ENCODE data around the gene ANKRD28. TPM values are rescaled to one million over a fixed set of nuclear protein-coding genes. Genes with fewer than 3 reads are reported as not detected.

The ANKRD28 gene
- total and polyA plus RNA-seq, 2 of the 4 experiments (the other 2 are of a cell fraction) = 52.6 to 211 TPM

DNA sequence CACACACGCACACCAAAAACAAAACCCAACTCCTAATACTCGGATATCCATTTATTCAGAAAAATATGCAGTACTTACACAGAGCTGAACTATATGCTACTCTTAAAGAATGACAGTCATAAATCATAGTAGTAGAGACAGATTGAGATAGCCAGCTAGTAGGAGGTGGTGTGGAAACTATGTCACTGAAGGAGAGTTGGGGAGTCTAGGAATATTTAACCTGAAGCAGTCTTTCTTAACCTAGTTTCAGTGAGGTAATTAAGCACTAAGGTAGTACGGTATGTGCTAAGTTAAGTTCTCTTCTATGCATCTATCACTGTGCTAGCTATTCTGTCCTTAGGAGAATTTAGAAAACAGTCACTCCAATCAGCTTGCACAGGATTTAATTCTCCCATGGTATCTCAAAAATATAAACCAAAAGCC is 54.2 kb downstream of the ANKRD28 start:
- DNase-seq = no peak
- H3K9me3 ChIP-seq (ENCODE audit: control insufficient read depth, insufficient read depth, low read length) = peaks cover 3% of the 10 kb centered on the region
- H3K36me3 ChIP-seq (ENCODE audit: control insufficient read depth, insufficient read depth, low read length) = peaks cover 6% of the 10 kb centered on the region; the same call in 1 of the 2 replicates
- POLR2A ChIA-PET (ENCODE audit: unreplicated experiment) = interaction anchor here (0.5 to 0.6 kb wide), 2 partner anchors 54 to 563 kb away, joined by 4 read pairs; partner anchors contain the start of gene ANKRD28
- H2AK9ac ChIP-seq (replicated peaks; ENCODE audit: low read depth, low read length, poor library complexity) = no peak overlapping the region
- H4K5ac ChIP-seq (ENCODE audit: low read depth, low read length) = no peak overlapping the region
- H3K4me1 ChIP-seq (ENCODE audit: control insufficient read depth, insufficient read depth, low read length) = no peaks in the 10 kb centered on the region
- no peak overlapping the region for H2AK5ac ChIP-seq (ENCODE audit: low read depth, low read length)
- H3K9ac ChIP-seq (ENCODE audit: low read depth, low read length) = no peak overlapping the region
- dilution Hi-C loops (cut with HindIII; ENCODE audit: low sequenced_read_pairs, unreplicated experiment) = no loop called here
- no peak overlapping the region for H3K18ac ChIP-seq (ENCODE audit: low read depth, low read length)
- no peak overlapping the region for H3K4me3 ChIP-seq (ENCODE audit: insufficient read depth, low read depth, low read length)
- H3K56ac ChIP-seq (ENCODE audit: extremely low read depth, insufficient read depth, low read length) = no peak overlapping the region
- CTCF ChIA-PET = no interaction called here
- no peak overlapping the region for H4K91ac ChIP-seq (ENCODE audit: insufficient read depth, low read depth, low read length)
- TF ChIP-seq RAD21 (IDR thresholded peaks at IDR 0.05; ENCODE audit: low read length) (no peak), MXI1 (IDR thresholded peaks at IDR 0.05; ENCODE audit: borderline replicate concordance, low read depth, low read length) (no peak), BHLHE40 (IDR thresholded peaks at IDR 0.05; ENCODE audit: low read depth, low read length) (no peak), MAFK (IDR thresholded peaks at IDR 0.05; ENCODE audit: low read depth, low read length) (no peak), CHD1 (IDR thresholded peaks at IDR 0.05; ENCODE audit: low read depth, low read length) (no peak), SMC3 (IDR thresholded peaks at IDR 0.05; ENCODE audit: low read depth, low read length) (no peak), CTCF (conservative IDR thresholded peaks at IDR 0.05; ENCODE audit: low read depth, low read length) (no peak), RFX5 (IDR thresholded peaks at IDR 0.05; ENCODE audit: low read depth, low read length) (no peak)
- TF ChIP-seq, protein P1, sequence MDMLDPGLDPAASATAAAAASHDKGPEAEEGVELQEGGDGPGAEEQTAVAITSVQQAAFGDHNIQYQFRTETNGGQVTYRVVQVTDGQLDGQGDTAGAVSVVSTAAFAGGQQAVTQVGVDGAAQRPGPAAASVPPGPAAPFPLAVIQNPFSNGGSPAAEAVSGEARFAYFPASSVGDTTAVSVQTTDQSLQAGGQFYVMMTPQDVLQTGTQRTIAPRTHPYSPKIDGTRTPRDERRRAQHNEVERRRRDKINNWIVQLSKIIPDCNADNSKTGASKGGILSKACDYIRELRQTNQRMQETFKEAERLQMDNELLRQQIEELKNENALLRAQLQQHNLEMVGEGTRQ (IDR thresholded peaks at IDR 0.05; ENCODE audit: low read depth, low read length) = no peak
- TF ChIP-seq, protein P2, sequence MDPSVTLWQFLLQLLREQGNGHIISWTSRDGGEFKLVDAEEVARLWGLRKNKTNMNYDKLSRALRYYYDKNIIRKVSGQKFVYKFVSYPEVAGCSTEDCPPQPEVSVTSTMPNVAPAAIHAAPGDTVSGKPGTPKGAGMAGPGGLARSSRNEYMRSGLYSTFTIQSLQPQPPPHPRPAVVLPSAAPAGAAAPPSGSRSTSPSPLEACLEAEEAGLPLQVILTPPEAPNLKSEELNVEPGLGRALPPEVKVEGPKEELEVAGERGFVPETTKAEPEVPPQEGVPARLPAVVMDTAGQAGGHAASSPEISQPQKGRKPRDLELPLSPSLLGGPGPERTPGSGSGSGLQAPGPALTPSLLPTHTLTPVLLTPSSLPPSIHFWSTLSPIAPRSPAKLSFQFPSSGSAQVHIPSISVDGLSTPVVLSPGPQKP (IDR thresholded peaks at IDR 0.05; ENCODE audit: borderline replicate concordance, low read depth, low read length) = no peak
- H2BK15ac ChIP-seq (ENCODE audit: low read depth, low read length) = no peak overlapping the region
- H4K20me1 ChIP-seq (ENCODE audit: insufficient read depth, low read length) = no peaks in the 10 kb centered on the region
- no peak overlapping the region for H3K23ac ChIP-seq (ENCODE audit: low read depth, low read length)
- no peak overlapping the region for H3K27ac ChIP-seq (ENCODE audit: insufficient read depth, low read length)
- H3K14ac ChIP-seq (replicated peaks; ENCODE audit: low read depth, low read length) = no peak overlapping the region
- no peak overlapping the region for H2AFZ ChIP-seq (replicated peaks; ENCODE audit: low read length, poor library complexity)
- H3K9me1 ChIP-seq (ENCODE audit: insufficient read depth, low read length) = no peaks in the 10 kb centered on the region
- H3K79me1 ChIP-seq (ENCODE audit: low read depth in 1 of 2, low read length in 2 of 2) = peaks cover 6 to 7% of the 10 kb centered on the region in 2 experiments
- BruUV-seq (replicated peaks) = no TSS peak
- H4K8ac ChIP-seq (ENCODE audit: low read depth in 2 of 2, low read length in 2 of 2) = no peak overlapping the region
- no CpG with 5 or more reads among the region's 3 CpGs for WGBS, 2 experiments (ENCODE audit: extremely low coverage in 2 of 2, insufficient read length in 1 of 2)
- intact Hi-C loops (cut with micrococcal nuclease) = no loop called here
- no peak overlapping the region for H3K4me2 ChIP-seq (ENCODE audit: low read depth, low read length)
- no peak for ATAC-seq (ENCODE audit: low read depth)
- in situ Hi-C loops (cut with MboI; ENCODE audit: low sequenced_read_pairs) = no loop called here
- peak overlapping the region; percentile 24 for H2BK5ac ChIP-seq (ENCODE audit: low read depth, low read length, poor library complexity, severe bottlenecking)
- no peak overlapping the region for H2BK120ac ChIP-seq (ENCODE audit: low read depth, low read length)
- H3K27me3 ChIP-seq (ENCODE audit: control insufficient read depth, insufficient read depth, low read length) = no peaks in the 10 kb centered on the region
- H3K4ac ChIP-seq (ENCODE audit: low read depth, low read length) = no peak overlapping the region
- no peak overlapping the region for H2BK20ac ChIP-seq (ENCODE audit: low read depth, low read length)

All from IMR-90 (cell line).